ENCODE measurements around the gene SLC8B1. TPM values are rescaled to one million over a fixed set of nuclear protein-coding genes. Genes with fewer than 3 reads are reported as not detected.
A peak's percentile ranks its signal among the peaks of the same experiment; 100 is the strongest.

The SLC8B1 gene
- total RNA-seq, 6 experiments from 2014 or later: 12.6 to 32.7 (median 21.5) TPM

GRCh38 chr12:113276306-113276705 lies 58.6 kb downstream of the SLC8B1 start:
- Histone ChIP-seq H3K27ac (no peak overlapping the region), H3K27me3 (no peaks in the 10 kb centered on the region), H3K4me3 (no peak overlapping the region), H3K4me1 (peaks cover 0 to 15% (median 10%) of the 10 kb centered on the region in 4 donors), H3K9me3 (no peaks in the 10 kb centered on the region), H3K36me3 (peaks cover 0 to 67% (median 19%) of the 10 kb centered on the region in 4 donors)
- TF ChIP-seq CTCF (IDR thresholded peaks at IDR 0.05) (no peak), POLR2A (IDR thresholded peaks at IDR 0.05) (no peak)
- intact Hi-C loops (cut with DNase I): no loop called here
- 82% methylated on average over 7 of the region's 8 CpGs for WGBS (ENCODE audit: insufficient coverage, low coverage, low lambda C conversion rate, missing lambda C conversion rate)
- ATAC-seq: no peak
- peak in 1 of 3 donors; percentile 9 for DNase-seq

- no peak for TF ChIP-seq POLR2A (IDR thresholded peaks at IDR 0.05)
- TF ChIP-seq CTCF (IDR thresholded peaks at IDR 0.05): no peak
- Histone ChIP-seq H3K27ac (no peak overlapping the region), H3K4me3 (no peak overlapping the region), H3K36me3 (peaks cover 0 to 55% (median 17%) of the 10 kb centered on the region in 4 donors), H3K9me3 (no peaks in the 10 kb centered on the region), H3K27me3 (no peaks in the 10 kb centered on the region), H3K4me1 (peaks cover 0 to 15% (median 10%) of the 10 kb centered on the region in 4 donors)
- 91% methylated on average over 5 of the region's 8 CpGs for WGBS (ENCODE audit: insufficient coverage, low coverage, low lambda C conversion rate, missing lambda C conversion rate)
- DNase-seq (peak in 1 of 3 donors; percentile 4), ATAC-seq (no peak)
- intact Hi-C loops (cut with DNase I): no loop called here
Observed at GRCh38 chr12:113274848-113275247, 60.1 kb downstream of the SLC8B1 start.

DNA sequence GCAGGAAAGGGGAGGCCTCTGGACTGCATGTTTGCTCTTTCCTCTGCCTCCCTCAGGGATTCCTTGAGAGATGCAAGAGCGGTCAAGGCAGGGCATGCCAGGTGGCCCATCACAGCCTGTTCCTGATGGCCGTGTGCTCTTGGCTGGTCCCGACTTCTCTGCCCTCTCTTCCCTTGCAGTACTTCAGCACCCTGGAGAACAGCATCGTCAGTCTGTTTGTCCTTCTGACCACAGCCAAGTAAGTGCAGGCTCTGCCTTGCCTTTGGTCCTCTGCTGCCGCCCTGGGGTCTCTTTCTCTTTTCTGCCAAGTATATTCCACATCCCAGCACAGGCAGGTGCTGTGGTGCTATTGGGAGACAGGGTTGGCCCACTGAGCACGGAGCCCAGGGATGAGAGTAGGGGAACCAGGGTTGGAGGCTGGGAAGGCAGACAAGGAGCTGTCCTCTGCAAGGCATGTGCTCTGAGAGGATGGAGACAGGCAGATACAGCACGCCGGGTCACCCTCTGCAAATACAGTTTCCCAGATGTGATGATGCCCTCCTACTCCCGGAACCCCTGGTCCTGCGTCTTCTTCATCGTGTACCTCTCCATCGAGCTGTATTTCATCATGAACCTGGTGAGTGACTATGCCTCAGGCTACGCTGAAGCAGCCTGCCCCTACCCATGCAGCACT lies 61.7 kb downstream of the SLC8B1 start:
- peaks cover 0 to 15% (median 10%) of the 10 kb centered on the region in 4 donors for H3K4me1 ChIP-seq
- no peak for ATAC-seq
- no peaks in the 10 kb centered on the region for H3K9me3 ChIP-seq
- H3K27ac ChIP-seq: peak overlapping the region in 1 of 3 donors; percentile 65
- intact Hi-C loops (cut with DNase I): no loop called here
- H3K36me3 ChIP-seq: peaks cover 0 to 57% (median 16%) of the 10 kb centered on the region in 4 donors
- no peak overlapping the region for H3K4me3 ChIP-seq
- no peaks in the 10 kb centered on the region for H3K27me3 ChIP-seq
- 90% methylated on average over 10 of the region's 13 CpGs for WGBS (ENCODE audit: insufficient coverage, low coverage, low lambda C conversion rate, missing lambda C conversion rate)
- DNase-seq: peak in 1 of 3 donors; percentile 15
- TF ChIP-seq CTCF (IDR thresholded peaks at IDR 0.05) (no peak), POLR2A (IDR thresholded peaks at IDR 0.05) (no peak)

GRCh38 chr12:113271853-113272561 lies 62.9 kb downstream of the SLC8B1 start:
- 39% methylated on average over 9 of the region's 12 CpGs for WGBS (ENCODE audit: insufficient coverage, low coverage, low lambda C conversion rate, missing lambda C conversion rate)
- Histone ChIP-seq H3K36me3 (peaks cover 0 to 57% (median 7%) of the 10 kb centered on the region in 4 donors), H3K27me3 (no peaks in the 10 kb centered on the region), H3K27ac (peak overlapping the region; percentile 37 to 71 (median 65)), H3K4me1 (peaks cover 0 to 15% (median 10%) of the 10 kb centered on the region in 4 donors), H3K9me3 (no peaks in the 10 kb centered on the region), H3K4me3 (no peak overlapping the region)
- ATAC-seq (peak; percentile 77 to 91 (median 84)), DNase-seq (peak in 2 of 3 donors; percentile 67 to 79)
- intact Hi-C loops (cut with DNase I): no loop called here
- TF ChIP-seq POLR2A (IDR thresholded peaks at IDR 0.05) (no peak), CTCF (IDR thresholded peaks at IDR 0.05) (no peak)

Measured in right lobe of liver (tissue), 6 donors.